Prostate gland (tissue), 2 donors: ENCODE data around the gene KRT39.

Experiments used
- CTCF ChIP-seq, 4 experiments: fragments of 200-600 bp in 2 of 4; fragments of 450-650 bp in 2 of 4; sonication (generic) in 2 of 4; IDR thresholded peaks; 1 replicate in 3 of 4; 2 replicates in 1 of 4; pipeline ENCODE4 v1.5.1; 2016 to 2019; ENCODE audit warnings: antibody characterized with exemption in 4 of 4, mild to moderate bottlenecking in 2 of 4, moderate library complexity in 2 of 4
- POLR2A ChIP-seq: fragments of 450-650 bp; IDR thresholded peaks from one replicate; pipeline ENCODE4 v1.6.1; 2016; ENCODE audit warnings: antibody characterized with exemption, mild to moderate bottlenecking

- TF ChIP-seq CTCF (IDR thresholded peaks at IDR 0.05) (no peak), POLR2A (no peak)
Measured at GRCh38 chr17:40958086-40958953, 8.4 kb downstream of the KRT39 start.
